Activated CD4-positive, alpha-beta T cell treated with anti-CD3 and anti-CD28 coated beads, Interleukin-2, amount 10 ng/mL, durations not matched to agents 24 days and 14 days (primary cell): ENCODE results near the gene STAG1. TPM values are rescaled to one million over a fixed set of nuclear protein-coding genes. Genes with fewer than 3 reads are reported as not detected.

Source experiments
- DNase-seq: peaks from one replicate; pipeline ENCODE4 v3.0.0; 2022
- H3K27ac Mint-ChIP-seq: one replicate; pipeline ENCODE4 v1.8.0; 2022; ENCODE audit warnings: mild to moderate bottlenecking, mixed read lengths
- H3K27me3 Mint-ChIP-seq: one replicate; pipeline ENCODE4 v1.8.0; 2022; ENCODE audit warnings: mixed read lengths
- H3K36me3 Mint-ChIP-seq: one replicate; pipeline ENCODE4 v1.8.0; 2022; ENCODE audit warnings: low read depth, mild to moderate bottlenecking, mixed read lengths
- H3K4me1 Mint-ChIP-seq: one replicate; pipeline ENCODE4 v1.8.0; 2021; ENCODE audit warnings: mixed read lengths
- H3K4me3 Mint-ChIP-seq: one replicate; pipeline ENCODE4 v1.8.0; 2022; ENCODE audit warnings: mild to moderate bottlenecking, moderate library complexity, mixed read lengths
- H3K9me3 Mint-ChIP-seq: one replicate; pipeline ENCODE4 v1.8.0; 2021; ENCODE audit warnings: mixed read lengths
- intact Hi-C: fragments of 100-400 bp; cut with micrococcal nuclease; formaldehyde crosslinking; loops from one replicate; pipeline ENCODE4 v1.15.1; 2023
- total RNA-seq: library from RNA; stranded (reverse); gene quantifications from 2 replicates; pipeline ENCODE4 v1.2.3, GENCODE V29; 2022

The STAG1 gene
- total RNA-seq, 1 donor from 2014 or later: 46.2 TPM

DNA sequence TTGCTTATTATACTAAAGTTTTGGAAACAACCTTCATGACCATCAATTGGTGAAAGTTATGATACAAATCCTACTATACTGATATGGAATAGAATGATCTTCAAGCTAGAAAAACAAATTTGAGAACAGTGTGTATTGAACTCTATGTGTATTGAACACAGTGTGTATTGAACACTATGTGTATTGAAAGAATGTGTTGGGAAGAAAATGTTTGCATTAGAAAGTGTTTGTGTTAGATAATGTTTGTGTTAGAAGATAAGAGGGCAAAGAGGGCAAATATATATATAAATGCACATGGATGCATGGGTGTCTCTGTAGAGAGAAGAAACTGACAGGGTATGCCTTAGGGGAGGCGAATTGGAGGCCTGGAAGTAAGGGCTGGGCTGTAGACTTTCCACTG, 459.7 kb downstream of the STAG1 start:
- no peak overlapping the region for H3K27ac Mint-ChIP-seq
- H3K27me3 Mint-ChIP-seq: no peaks in the 10 kb centered on the region
- no peaks in the 10 kb centered on the region for H3K4me1 Mint-ChIP-seq
- H3K9me3 Mint-ChIP-seq: no peaks in the 10 kb centered on the region
- DNase-seq: peak; percentile 24
- no peak overlapping the region for H3K4me3 Mint-ChIP-seq
- H3K36me3 Mint-ChIP-seq: peaks cover 26% of the 10 kb centered on the region
- intact Hi-C loops: no loop called here

GRCh38 chr3:136291302-136291701, 460.9 kb downstream of the STAG1 start:
- no peak for DNase-seq
- H3K27ac Mint-ChIP-seq: no peak overlapping the region
- intact Hi-C loops: no loop called here
- no peak overlapping the region for H3K4me3 Mint-ChIP-seq
- H3K27me3 Mint-ChIP-seq: no peaks in the 10 kb centered on the region
- no peaks in the 10 kb centered on the region for H3K9me3 Mint-ChIP-seq
- peaks cover 30% of the 10 kb centered on the region for H3K36me3 Mint-ChIP-seq
- peaks cover 2% of the 10 kb centered on the region for H3K4me1 Mint-ChIP-seq

Other genes with a start within 250 kb of the STAG1 start
- 3.4 and 3.8 TPM in 2 replicates for gene SLC35G2, start 66.7 kb upstream of the STAG1 start, total RNA-seq
- gene NCK1, start 109.8 kb upstream of the STAG1 start, total RNA-seq: 34.7 and 35.3 TPM in 2 replicates
- gene IL20RB, start 205.6 kb upstream of the STAG1 start, total RNA-seq: 1.5 and 1.8 TPM in 2 replicates